GM23338 (cell line): ENCODE data around the gene PRPF6. TPM values are rescaled to one million over a fixed set of nuclear protein-coding genes. Genes with fewer than 3 reads are reported as not detected.

Experiments used
- ATAC-seq: fragments of 200-7000 bp; cut with Tn5 transposase; 3 replicates; pipeline ENCODE4 v1.9.1; 2020
- DNase-seq: peaks from one replicate; pipeline ENCODE4 v3.0.0-alpha.2; 2015; ENCODE audit warnings: low spot score
- H2AFZ ChIP-seq: fragments of 200-600 bp; sonication (generic); 2 replicates; pipeline ENCODE4 v1.8.0; 2016; ENCODE audit warnings: antibody characterized with exemption, mild to moderate bottlenecking, moderate library complexity
- H3F3A ChIP-seq: fragments of 200-600 bp; sonication (generic); replicated peaks from 2 replicates; pipeline ENCODE4 v1.8.0; 2017; ENCODE audit warnings: antibody characterized with exemption, mixed run types, low read depth
- H3K27ac ChIP-seq: fragments of 200-600 bp; sonication (generic); 2 replicates; pipeline ENCODE4 v1.6.1; 2016; ENCODE audit warnings: low read depth
- H3K27me3 ChIP-seq: fragments of 200-600 bp; sonication (generic); 2 replicates; pipeline ENCODE4 v1.8.0; 2016; ENCODE audit warnings: mild to moderate bottlenecking, mixed run types, moderate library complexity; ENCODE audit not compliant: insufficient read depth
- H3K36me3 ChIP-seq: fragments of 200-600 bp; sonication (generic); 2 replicates; pipeline ENCODE4 v1.8.0; 2016; ENCODE audit warnings: mild to moderate bottlenecking; ENCODE audit not compliant: insufficient read depth
- H3K4me1 ChIP-seq: fragments of 200-600 bp; sonication (generic); 2 replicates; pipeline ENCODE4 v1.8.0; 2016; ENCODE audit warnings: mild to moderate bottlenecking, moderate library complexity; ENCODE audit not compliant: insufficient read depth
- H3K4me2 ChIP-seq: fragments of 200-600 bp; sonication (generic); 2 replicates; pipeline ENCODE4 v1.7.1; 2017; ENCODE audit warnings: mixed run types
- H3K4me3 ChIP-seq: fragments of 200-600 bp; sonication (generic); 2 replicates; pipeline ENCODE4 v1.6.1; 2016; ENCODE audit warnings: mixed run types
- H3K79me2 ChIP-seq: fragments of 200-600 bp; sonication (generic); replicated peaks from 2 replicates; pipeline ENCODE4 v1.8.0; 2017; ENCODE audit warnings: mild to moderate bottlenecking; ENCODE audit not compliant: insufficient read depth
- H3K9me2 ChIP-seq: fragments of 200-600 bp; sonication (generic); 2 replicates; pipeline ENCODE4 v1.8.0; 2017; ENCODE audit not compliant: insufficient read depth
- H4K20me1 ChIP-seq: fragments of 200-600 bp; sonication (generic); replicated peaks from 2 replicates; pipeline ENCODE4 v1.8.0; 2017; ENCODE audit warnings: mild to moderate bottlenecking; ENCODE audit not compliant: insufficient read depth
- H3K27ac Mint-ChIP-seq: 2 replicates; pipeline ENCODE4 v1.8.0; 2020; ENCODE audit warnings: inconsistent platforms, mild to moderate bottlenecking, moderate library complexity, mixed read lengths
- H3K27me3 Mint-ChIP-seq: 3 replicates; pipeline ENCODE4 v1.8.0; 2022; ENCODE audit warnings: low read depth, mild to moderate bottlenecking, moderate library complexity, mixed read lengths, inconsistent platforms; ENCODE audit not compliant: insufficient read depth, poor library complexity
- H3K36me3 Mint-ChIP-seq: 3 replicates; pipeline ENCODE4 v1.8.0; 2021; ENCODE audit warnings: low read depth, mild to moderate bottlenecking, inconsistent platforms, moderate library complexity, mixed read lengths
- H3K4me1 Mint-ChIP-seq: 3 replicates; pipeline ENCODE4 v1.8.0; 2020; ENCODE audit warnings: mild to moderate bottlenecking, inconsistent platforms, mixed read lengths
- H3K4me3 Mint-ChIP-seq: 3 replicates; pipeline ENCODE4 v1.8.0; 2021; ENCODE audit warnings: moderate library complexity, mild to moderate bottlenecking, inconsistent platforms, mixed read lengths
- H3K9me3 Mint-ChIP-seq: 3 replicates; pipeline ENCODE4 v1.8.0; 2020; ENCODE audit warnings: moderate library complexity, mild to moderate bottlenecking, inconsistent platforms, mixed read lengths
- CREB1 ChIP-seq: fragments of 250-450 bp; sonication (Bioruptor Pico); IDR thresholded peaks from 2 replicates; pipeline ENCODE4 v1.5.0; 2020; ENCODE audit warnings: low read depth, mild to moderate bottlenecking, moderate library complexity
- EZH2phosphoT487 ChIP-seq: fragments of 200-600 bp; sonication (generic); IDR thresholded peaks from one replicate; pipeline ENCODE4 v1.8.1; 2018; ENCODE audit warnings: antibody characterized with exemption; ENCODE audit not compliant: unreplicated experiment
- JUNB ChIP-seq: IDR thresholded peaks from one replicate; pipeline ENCODE4 v1.6.1; 2016; ENCODE audit warnings: antibody characterized with exemption; ENCODE audit not compliant: unreplicated experiment
- STAT1 ChIP-seq: IDR thresholded peaks from one replicate; pipeline ENCODE4 v1.6.1; 2016; ENCODE audit warnings: antibody characterized with exemption; ENCODE audit not compliant: unreplicated experiment
- ZNF331 ChIP-seq: fragments of 250-450 bp; sonication (Bioruptor Pico); IDR thresholded peaks from 2 replicates; pipeline ENCODE4 v1.5.0; 2020; ENCODE audit warnings: low read depth, mild to moderate bottlenecking, moderate library complexity
- polyA plus RNA-seq: library from polyadenylated mRNA; unstranded; fragments of >200 nt; fragmentation: Nextera tagmentation; extraction: Ambion mirVana; gene quantifications from 2 replicates; pipeline ENCODE4 v1.2.1, GENCODE V29; 2016
- total RNA-seq: library from RNA; depleted of rRNA; stranded (reverse); fragments of >200 nt; shearing (Covaris generic); gene quantifications from 2 replicates; pipeline ENCODE4 v1.2.3, GENCODE V29; 2014
- TF ChIP-seq, protein P1 (sequence below), 2 experiments: fragments of 200-600 bp in 1 of 2; sonication (generic) in 1 of 2; conservative IDR thresholded peaks; 2 replicates each; pipeline versions ENCODE4 v1.5.1 to v1.6.1; 2016 to 2017; ENCODE audit warnings: antibody characterized with exemption in 2 of 2, low read depth in 2 of 2, mild to moderate bottlenecking in 2 of 2, moderate library complexity in 1 of 2
- TF ChIP-seq, protein P2 (sequence below): IDR thresholded peaks from one replicate; pipeline ENCODE4 v1.6.1; 2018; ENCODE audit warnings: antibody characterized with exemption; ENCODE audit not compliant: unreplicated experiment
- TF ChIP-seq, protein P3 (sequence below): fragments of 250-450 bp; sonication (Bioruptor Pico); IDR thresholded peaks from 2 replicates; pipeline ENCODE4 v1.5.0; 2020; ENCODE audit warnings: mild to moderate bottlenecking, moderate library complexity

PRPF6 gene
- total and polyA plus RNA-seq, 2 experiments from 2014 or later: 53.8 to 79.9 TPM

DNA sequence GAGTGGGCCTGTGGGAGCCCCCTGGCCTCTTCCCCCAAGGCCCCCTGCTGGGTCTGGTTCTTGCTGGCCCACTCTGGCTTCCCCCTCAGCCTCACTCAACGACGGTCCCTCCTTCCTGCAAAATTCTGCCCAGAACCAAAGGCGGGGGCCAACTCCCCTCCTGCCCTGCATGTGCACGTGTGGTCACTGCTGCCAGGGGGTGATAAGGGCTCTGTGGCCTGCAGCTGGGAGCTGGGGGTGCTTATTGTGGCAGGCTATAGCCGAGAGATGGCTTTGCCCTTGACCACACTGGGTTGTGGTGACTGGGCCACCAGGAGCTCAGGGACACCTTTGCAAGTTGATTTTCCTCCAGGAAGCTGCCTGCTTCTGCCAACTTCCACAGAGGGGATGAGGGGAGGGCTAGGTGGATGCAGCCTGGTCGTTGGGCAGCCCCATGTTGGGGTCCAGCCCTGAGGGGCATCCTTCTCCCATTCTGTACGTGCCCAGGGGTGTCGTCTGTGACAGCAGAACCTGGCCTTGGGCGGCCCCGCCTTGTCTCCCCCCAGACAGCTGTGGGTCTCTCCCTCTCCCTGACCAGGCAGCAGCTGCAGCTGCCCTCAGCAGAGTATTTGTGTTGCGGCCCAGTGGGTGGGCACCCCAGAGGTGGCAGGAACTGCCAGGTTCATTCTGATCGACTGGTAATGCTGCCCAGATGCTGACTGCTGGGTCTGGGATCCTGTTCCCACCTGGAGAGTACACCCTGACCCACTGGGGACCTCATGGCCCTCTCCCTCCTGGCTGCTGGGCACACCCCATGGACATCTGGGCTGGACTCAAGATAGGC lies 87.7 kb downstream of the PRPF6 start:
- H3K4me1 ChIP-seq: peaks cover 11% of the 10 kb centered on the region; the same call in 1 of the 2 replicates
- H4K20me1 ChIP-seq: no peaks in the 10 kb centered on the region
- ATAC-seq: no peak
- no peaks in the 10 kb centered on the region for H3K9me2 ChIP-seq
- no peaks in the 10 kb centered on the region for H3F3A ChIP-seq
- H3K27me3 ChIP-seq: no peaks in the 10 kb centered on the region
- peaks cover 27% of the 10 kb centered on the region for H3K4me1 Mint-ChIP-seq
- H2AFZ ChIP-seq: no peak overlapping the region
- no peaks in the 10 kb centered on the region for H3K36me3 ChIP-seq
- no peak overlapping the region for H3K27ac Mint-ChIP-seq
- H3K4me3 ChIP-seq: no peak overlapping the region
- H3K27me3 Mint-ChIP-seq: peaks cover 14% of the 10 kb centered on the region
- no peak overlapping the region for H3K4me2 ChIP-seq
- no peak for DNase-seq
- no peaks in the 10 kb centered on the region for H3K9me3 Mint-ChIP-seq
- no peak overlapping the region for H3K27ac ChIP-seq
- no peak overlapping the region for H3K4me3 Mint-ChIP-seq
- no peak for TF ChIP-seq CREB1 (CRISPR knock-in tag)
- H3K79me2 ChIP-seq: no peaks in the 10 kb centered on the region
- peaks cover 2% of the 10 kb centered on the region; the same call in 1 of the 3 replicates for H3K36me3 Mint-ChIP-seq

DNA sequence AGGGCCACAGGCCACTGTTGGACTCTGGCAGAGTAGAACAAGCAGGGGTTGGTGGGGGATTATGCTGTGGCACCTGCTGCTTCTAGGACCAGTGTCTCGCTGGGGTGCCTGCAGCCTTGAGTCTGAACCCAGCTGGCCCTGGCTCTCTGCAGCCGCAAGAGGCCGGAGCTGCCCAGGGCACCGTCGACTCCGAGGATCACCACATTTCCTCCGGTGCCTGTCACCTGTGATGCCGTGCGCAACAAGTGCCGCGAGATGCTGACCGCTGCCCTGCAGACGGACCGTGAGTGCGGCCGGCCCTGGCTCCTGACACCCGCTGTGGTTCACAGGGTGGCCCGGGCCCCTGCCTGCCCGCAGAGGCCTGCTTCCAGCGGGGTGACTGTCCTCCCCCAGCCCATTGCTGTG lies 88.3 kb downstream of the PRPF6 start:
- TF ChIP-seq ZNF331 (CRISPR knock-in tag) (no peak), EZH2phosphoT487 (no peak), STAT1 (no peak), JUNB (no peak), CREB1 (CRISPR knock-in tag) (no peak)
- TF ChIP-seq, protein P1, sequence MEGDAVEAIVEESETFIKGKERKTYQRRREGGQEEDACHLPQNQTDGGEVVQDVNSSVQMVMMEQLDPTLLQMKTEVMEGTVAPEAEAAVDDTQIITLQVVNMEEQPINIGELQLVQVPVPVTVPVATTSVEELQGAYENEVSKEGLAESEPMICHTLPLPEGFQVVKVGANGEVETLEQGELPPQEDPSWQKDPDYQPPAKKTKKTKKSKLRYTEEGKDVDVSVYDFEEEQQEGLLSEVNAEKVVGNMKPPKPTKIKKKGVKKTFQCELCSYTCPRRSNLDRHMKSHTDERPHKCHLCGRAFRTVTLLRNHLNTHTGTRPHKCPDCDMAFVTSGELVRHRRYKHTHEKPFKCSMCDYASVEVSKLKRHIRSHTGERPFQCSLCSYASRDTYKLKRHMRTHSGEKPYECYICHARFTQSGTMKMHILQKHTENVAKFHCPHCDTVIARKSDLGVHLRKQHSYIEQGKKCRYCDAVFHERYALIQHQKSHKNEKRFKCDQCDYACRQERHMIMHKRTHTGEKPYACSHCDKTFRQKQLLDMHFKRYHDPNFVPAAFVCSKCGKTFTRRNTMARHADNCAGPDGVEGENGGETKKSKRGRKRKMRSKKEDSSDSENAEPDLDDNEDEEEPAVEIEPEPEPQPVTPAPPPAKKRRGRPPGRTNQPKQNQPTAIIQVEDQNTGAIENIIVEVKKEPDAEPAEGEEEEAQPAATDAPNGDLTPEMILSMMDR (conservative IDR thresholded peaks at IDR 0.05; ENCODE audit: low read depth in 2 of 2): no peak
- TF ChIP-seq, protein P2, sequence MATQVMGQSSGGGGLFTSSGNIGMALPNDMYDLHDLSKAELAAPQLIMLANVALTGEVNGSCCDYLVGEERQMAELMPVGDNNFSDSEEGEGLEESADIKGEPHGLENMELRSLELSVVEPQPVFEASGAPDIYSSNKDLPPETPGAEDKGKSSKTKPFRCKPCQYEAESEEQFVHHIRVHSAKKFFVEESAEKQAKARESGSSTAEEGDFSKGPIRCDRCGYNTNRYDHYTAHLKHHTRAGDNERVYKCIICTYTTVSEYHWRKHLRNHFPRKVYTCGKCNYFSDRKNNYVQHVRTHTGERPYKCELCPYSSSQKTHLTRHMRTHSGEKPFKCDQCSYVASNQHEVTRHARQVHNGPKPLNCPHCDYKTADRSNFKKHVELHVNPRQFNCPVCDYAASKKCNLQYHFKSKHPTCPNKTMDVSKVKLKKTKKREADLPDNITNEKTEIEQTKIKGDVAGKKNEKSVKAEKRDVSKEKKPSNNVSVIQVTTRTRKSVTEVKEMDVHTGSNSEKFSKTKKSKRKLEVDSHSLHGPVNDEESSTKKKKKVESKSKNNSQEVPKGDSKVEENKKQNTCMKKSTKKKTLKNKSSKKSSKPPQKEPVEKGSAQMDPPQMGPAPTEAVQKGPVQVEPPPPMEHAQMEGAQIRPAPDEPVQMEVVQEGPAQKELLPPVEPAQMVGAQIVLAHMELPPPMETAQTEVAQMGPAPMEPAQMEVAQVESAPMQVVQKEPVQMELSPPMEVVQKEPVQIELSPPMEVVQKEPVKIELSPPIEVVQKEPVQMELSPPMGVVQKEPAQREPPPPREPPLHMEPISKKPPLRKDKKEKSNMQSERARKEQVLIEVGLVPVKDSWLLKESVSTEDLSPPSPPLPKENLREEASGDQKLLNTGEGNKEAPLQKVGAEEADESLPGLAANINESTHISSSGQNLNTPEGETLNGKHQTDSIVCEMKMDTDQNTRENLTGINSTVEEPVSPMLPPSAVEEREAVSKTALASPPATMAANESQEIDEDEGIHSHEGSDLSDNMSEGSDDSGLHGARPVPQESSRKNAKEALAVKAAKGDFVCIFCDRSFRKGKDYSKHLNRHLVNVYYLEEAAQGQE: no peak
- TF ChIP-seq, protein P3, sequence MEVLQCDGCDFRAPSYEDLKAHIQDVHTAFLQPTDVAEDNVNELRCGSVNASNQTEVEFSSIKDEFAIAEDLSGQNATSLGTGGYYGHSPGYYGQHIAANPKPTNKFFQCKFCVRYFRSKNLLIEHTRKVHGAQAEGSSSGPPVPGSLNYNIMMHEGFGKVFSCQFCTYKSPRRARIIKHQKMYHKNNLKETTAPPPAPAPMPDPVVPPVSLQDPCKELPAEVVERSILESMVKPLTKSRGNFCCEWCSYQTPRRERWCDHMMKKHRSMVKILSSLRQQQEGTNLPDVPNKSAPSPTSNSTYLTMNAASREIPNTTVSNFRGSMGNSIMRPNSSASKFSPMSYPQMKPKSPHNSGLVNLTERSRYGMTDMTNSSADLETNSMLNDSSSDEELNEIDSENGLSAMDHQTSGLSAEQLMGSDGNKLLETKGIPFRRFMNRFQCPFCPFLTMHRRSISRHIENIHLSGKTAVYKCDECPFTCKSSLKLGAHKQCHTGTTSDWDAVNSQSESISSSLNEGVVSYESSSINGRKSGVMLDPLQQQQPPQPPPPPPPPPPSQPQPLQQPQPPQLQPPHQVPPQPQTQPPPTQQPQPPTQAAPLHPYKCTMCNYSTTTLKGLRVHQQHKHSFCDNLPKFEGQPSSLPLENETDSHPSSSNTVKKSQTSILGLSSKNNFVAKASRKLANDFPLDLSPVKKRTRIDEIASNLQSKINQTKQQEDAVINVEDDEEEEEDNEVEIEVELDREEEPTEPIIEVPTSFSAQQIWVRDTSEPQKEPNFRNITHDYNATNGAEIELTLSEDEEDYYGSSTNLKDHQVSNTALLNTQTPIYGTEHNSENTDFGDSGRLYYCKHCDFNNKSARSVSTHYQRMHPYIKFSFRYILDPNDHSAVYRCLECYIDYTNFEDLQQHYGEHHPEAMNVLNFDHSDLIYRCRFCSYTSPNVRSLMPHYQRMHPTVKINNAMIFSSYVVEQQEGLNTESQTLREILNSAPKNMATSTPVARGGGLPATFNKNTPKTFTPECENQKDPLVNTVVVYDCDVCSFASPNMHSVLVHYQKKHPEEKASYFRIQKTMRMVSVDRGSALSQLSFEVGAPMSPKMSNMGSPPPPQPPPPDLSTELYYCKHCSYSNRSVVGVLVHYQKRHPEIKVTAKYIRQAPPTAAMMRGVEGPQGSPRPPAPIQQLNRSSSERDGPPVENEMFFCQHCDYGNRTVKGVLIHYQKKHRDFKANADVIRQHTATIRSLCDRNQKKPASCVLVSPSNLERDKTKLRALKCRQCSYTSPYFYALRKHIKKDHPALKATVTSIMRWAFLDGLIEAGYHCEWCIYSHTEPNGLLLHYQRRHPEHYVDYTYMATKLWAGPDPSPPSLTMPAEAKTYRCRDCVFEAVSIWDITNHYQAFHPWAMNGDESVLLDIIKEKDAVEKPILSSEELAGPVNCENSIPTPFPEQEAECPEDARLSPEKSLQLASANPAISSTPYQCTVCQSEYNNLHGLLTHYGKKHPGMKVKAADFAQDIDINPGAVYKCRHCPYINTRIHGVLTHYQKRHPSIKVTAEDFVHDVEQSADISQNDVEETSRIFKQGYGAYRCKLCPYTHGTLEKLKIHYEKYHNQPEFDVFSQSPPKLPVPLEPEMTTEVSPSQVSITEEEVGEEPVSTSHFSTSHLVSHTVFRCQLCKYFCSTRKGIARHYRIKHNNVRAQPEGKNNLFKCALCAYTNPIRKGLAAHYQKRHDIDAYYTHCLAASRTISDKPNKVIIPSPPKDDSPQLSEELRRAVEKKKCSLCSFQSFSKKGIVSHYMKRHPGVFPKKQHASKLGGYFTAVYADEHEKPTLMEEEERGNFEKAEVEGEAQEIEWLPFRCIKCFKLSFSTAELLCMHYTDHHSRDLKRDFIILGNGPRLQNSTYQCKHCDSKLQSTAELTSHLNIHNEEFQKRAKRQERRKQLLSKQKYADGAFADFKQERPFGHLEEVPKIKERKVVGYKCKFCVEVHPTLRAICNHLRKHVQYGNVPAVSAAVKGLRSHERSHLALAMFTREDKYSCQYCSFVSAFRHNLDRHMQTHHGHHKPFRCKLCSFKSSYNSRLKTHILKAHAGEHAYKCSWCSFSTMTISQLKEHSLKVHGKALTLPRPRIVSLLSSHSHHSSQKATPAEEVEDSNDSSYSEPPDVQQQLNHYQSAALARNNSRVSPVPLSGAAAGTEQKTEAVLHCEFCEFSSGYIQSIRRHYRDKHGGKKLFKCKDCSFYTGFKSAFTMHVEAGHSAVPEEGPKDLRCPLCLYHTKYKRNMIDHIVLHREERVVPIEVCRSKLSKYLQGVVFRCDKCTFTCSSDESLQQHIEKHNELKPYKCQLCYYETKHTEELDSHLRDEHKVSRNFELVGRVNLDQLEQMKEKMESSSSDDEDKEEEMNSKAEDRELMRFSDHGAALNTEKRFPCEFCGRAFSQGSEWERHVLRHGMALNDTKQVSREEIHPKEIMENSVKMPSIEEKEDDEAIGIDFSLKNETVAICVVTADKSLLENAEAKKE (CRISPR knock-in tag): no peak
- Histone ChIP-seq H3K27me3 (no peaks in the 10 kb centered on the region), H2AFZ (no peak overlapping the region), H3K79me2 (no peaks in the 10 kb centered on the region), H3K4me3 (no peak overlapping the region), H3K27ac (no peak overlapping the region), H4K20me1 (no peaks in the 10 kb centered on the region), H3K36me3 (no peaks in the 10 kb centered on the region), H3K4me1 (peaks cover 6% of the 10 kb centered on the region; the same call in 1 of the 2 replicates), H3K9me2 (no peaks in the 10 kb centered on the region), H3F3A (no peaks in the 10 kb centered on the region), H3K4me2 (no peak overlapping the region)
- Mint-ChIP-seq H3K36me3 (peaks cover 2% of the 10 kb centered on the region; the same call in 1 of the 3 replicates), H3K9me3 (no peaks in the 10 kb centered on the region), H3K4me3 (no peak overlapping the region), H3K4me1 (peaks cover 21% of the 10 kb centered on the region), H3K27me3 (peaks cover 11% of the 10 kb centered on the region), H3K27ac (no peak overlapping the region)
- no peak for DNase-seq
- peak; percentile 3; the same call in 1 of the 3 replicates for ATAC-seq
